GM12878 (cell line): ENCODE measurements around the gene RPL7L1. TPM values are rescaled to one million over a fixed set of nuclear protein-coding genes. Genes with fewer than 3 reads are reported as not detected.

ENCODE experiments used
- ATAC-seq: fragments of 200-7000 bp; cut with Tn5 transposase; 3 replicates; pipeline ENCODE4 v1.9.1; 2020; ENCODE audit warnings: mild to moderate bottlenecking, moderate library complexity
- BruUV-seq: library from RNA; stranded (reverse); fragments of 400-500 nt; replicated peaks from 2 replicates; lab custom pipeline; 2021; lab: Mats Ljungman, UMichigan
- CTCF ChIA-PET: fragments of 300-600 bp; sonication (Branson Sonifier 250); formaldehyde crosslinking; extraction: SDS; loops from one replicate; lab custom pipeline; 2021; ENCODE audit warnings: inconsistent platforms; lab: Yijun Ruan, JAX
- POLR2A ChIA-PET: fragments of 350-600 bp; formaldehyde crosslinking; extraction: SDS; loops from one replicate; lab custom pipeline; 2021; ENCODE audit warnings: inconsistent platforms; lab: Charles Lee
- RAD21 ChIA-PET: fragments of 300-600 bp; sonication (Branson Sonifier 250); formaldehyde crosslinking; loops from one replicate; lab custom pipeline; 2023; ENCODE audit warnings: antibody characterized with exemption; ENCODE audit not compliant: unreplicated experiment; lab: Charles Lee
- SMC1A ChIA-PET: fragments of 300-600 bp; sonication (Branson Sonifier 250); formaldehyde crosslinking; loops from one replicate; lab custom pipeline; 2023; ENCODE audit not compliant: unreplicated experiment, uncharacterized antibody; lab: Charles Lee
- DNase-seq: peaks from one replicate; pipeline ENCODE4 v3.0.0-alpha.2; 2011; ENCODE audit warnings: low read depth, low spot score
- FAIRE-seq: peaks from 3 replicates; lab custom pipeline; 2011; peaks lifted over from hg19 to GRCh38; lab: Jason Lieb, UNC
- H2AFZ ChIP-seq: 2 replicates; pipeline ENCODE4 v1.6.0; 2011; ENCODE audit warnings: low read depth, low read length, control low read depth; ENCODE audit not compliant: control insufficient read depth
- H3K27ac ChIP-seq: 2 replicates; pipeline ENCODE4 v1.5.1; 2011; ENCODE audit warnings: control low read depth; ENCODE audit not compliant: control insufficient read depth, insufficient read depth
- H3K27me3 ChIP-seq, 2 experiments: replicated peaks in 1 of 2; 2 replicates each; pipeline versions ENCODE4 v1.6.0 to v1.6.1; 2011; ENCODE audit warnings: low read length in 1 of 2; ENCODE audit not compliant: control insufficient read depth in 2 of 2, insufficient read depth in 2 of 2
- H3K36me3 ChIP-seq, 2 experiments: 2 replicates each; pipeline ENCODE4 v1.5.1; 2011; ENCODE audit warnings: low read length in 1 of 2; ENCODE audit not compliant: control insufficient read depth in 2 of 2, insufficient read depth in 2 of 2
- H3K4me1 ChIP-seq: 2 replicates; pipeline ENCODE4 v1.6.1; 2011; ENCODE audit warnings: mild to moderate bottlenecking, low read length, moderate library complexity, mixed read lengths; ENCODE audit not compliant: control insufficient read depth, insufficient read depth
- H3K4me2 ChIP-seq: 2 replicates; pipeline ENCODE4 v1.6.0; 2011; ENCODE audit warnings: control low read depth; ENCODE audit not compliant: control insufficient read depth, insufficient read depth
- H3K4me3 ChIP-seq: fragments of 200-600 bp; sonication (generic); 2 replicates; pipeline ENCODE4 v1.5.1; 2016
- H3K79me2 ChIP-seq: 2 replicates; pipeline ENCODE4 v1.6.0; 2011; ENCODE audit warnings: low read length; ENCODE audit not compliant: control insufficient read depth, insufficient read depth
- H3K9ac ChIP-seq: 2 replicates; pipeline ENCODE4 v1.8.0; 2011; ENCODE audit warnings: low read length, control low read depth, mixed read lengths; ENCODE audit not compliant: control insufficient read depth, insufficient read depth
- H3K9me3 ChIP-seq: replicated peaks from 3 replicates; pipeline ENCODE4 v1.5.1; 2011; ENCODE audit warnings: mild to moderate bottlenecking, low read length; ENCODE audit not compliant: control insufficient read depth, insufficient read depth
- H4K20me1 ChIP-seq: 2 replicates; pipeline ENCODE4 v1.6.0; 2011; ENCODE audit not compliant: control insufficient read depth, insufficient read depth
- HDGF ChIP-seq: fragments of 450-650 bp; IDR thresholded peaks from 2 replicates; pipeline ENCODE4 v1.6.1; 2016; ENCODE audit warnings: antibody characterized with exemption
- MYB ChIP-seq: fragments of 150-350 bp; IDR thresholded peaks from 2 replicates; pipeline ENCODE4 v1.6.1; 2014; ENCODE audit warnings: mild to moderate bottlenecking, low read depth, low read length, borderline replicate concordance
- YY1 ChIP-seq: IDR thresholded peaks from 2 replicates; pipeline ENCODE4 v1.6.1; 2011; ENCODE audit warnings: low read depth, mild to moderate bottlenecking, low read length
- ZSCAN29 ChIP-seq: fragments of 450-650 bp; IDR thresholded peaks from 2 replicates; pipeline ENCODE4 v1.6.1; 2017; ENCODE audit warnings: mild to moderate bottlenecking, moderate library complexity
- WGBS: methylation state at CpG from one replicate; pipeline ENCODE4 v1.1.6; 2016; ENCODE audit warnings: low lambda C conversion rate; ENCODE audit not compliant: insufficient replicate concordance, insufficient coverage; ENCODE audit errors: missing lambda C conversion rate; 5-methylcytosine and 5-hydroxymethylcytosine counted together
- in situ Hi-C: fragments of 300-500 bp; cut with MboI; formaldehyde crosslinking; loops from 9 replicates; pipeline ENCODE4 v1.14.3; 2018; ENCODE audit warnings: mixed read lengths
- intact Hi-C: fragments of 100-400 bp; cut with micrococcal nuclease; formaldehyde crosslinking; loops from one replicate; pipeline ENCODE4 v1.14.2; 2022; ENCODE audit not compliant: unreplicated experiment
- polyA plus RNA-seq, 11 experiments: library from polyadenylated mRNA; depleted of rRNA in 4 of 11; unstranded in 6 of 11; stranded (reverse) in 5 of 11; fragments of >200 nt; fragmentation: Nextera tagmentation in 4 of 11; fragmentation: Illumina TruSeq in 1 of 11; extraction: Ambion mirVana in 4 of 11; extraction: Trizol in 1 of 11; gene quantifications; 1 replicate in 1 of 11; 2 replicates in 10 of 11; pipeline versions ENCODE4 v1.2.1 to v1.2.3, GENCODE V29; 2011 to 2016; ENCODE audit warnings: inconsistent platforms in 2 of 11, missing spikeins in 2 of 11, low read depth in 1 of 11
- total RNA-seq, 4 experiments: library from RNA; depleted of rRNA in 3 of 4; stranded (reverse); fragments of >200 nt in 3 of 4; fragmentation: Illumina TruSeq in 1 of 4; extraction: Trizol in 1 of 4; gene quantifications; 2 replicates each; pipeline versions ENCODE4 v1.2.1 to v1.2.3, GENCODE V29; 2013 to 2021
- TF ChIP-seq, protein P1 (sequence below), 3 experiments: IDR thresholded peaks in 2 of 3; conservative IDR thresholded peaks in 1 of 3; 2 replicates each; pipeline ENCODE4 v1.5.1; 2011; ENCODE audit warnings: low read depth in 3 of 3, low read length in 3 of 3, mild to moderate bottlenecking in 3 of 3, control low read depth in 2 of 3, moderate library complexity in 2 of 3, inconsistent platforms in 1 of 3, mixed read lengths in 1 of 3; ENCODE audit not compliant: control insufficient read depth in 2 of 3, insufficient read depth in 1 of 3; ENCODE audit errors: extremely low read depth in 1 of 3
- TF ChIP-seq, protein P2 (sequence below): IDR thresholded peaks from 2 replicates; pipeline ENCODE4 v1.6.1; 2012; ENCODE audit warnings: low read depth, low read length, improper control_type of control experiment
- TF ChIP-seq, protein P3 (sequence below): fragments of 450-650 bp; formaldehyde crosslinking; IDR thresholded peaks from 2 replicates; pipeline ENCODE4 v1.4.0; 2020; ENCODE audit warnings: mild to moderate bottlenecking, moderate library complexity

RPL7L1 gene
- total and polyA plus RNA-seq, 10 of the 15 experiments (the other 5 are each of a cell fraction or from before 2014, with no cell fraction given): 54.1 to 154 (median 104) TPM

DNA sequence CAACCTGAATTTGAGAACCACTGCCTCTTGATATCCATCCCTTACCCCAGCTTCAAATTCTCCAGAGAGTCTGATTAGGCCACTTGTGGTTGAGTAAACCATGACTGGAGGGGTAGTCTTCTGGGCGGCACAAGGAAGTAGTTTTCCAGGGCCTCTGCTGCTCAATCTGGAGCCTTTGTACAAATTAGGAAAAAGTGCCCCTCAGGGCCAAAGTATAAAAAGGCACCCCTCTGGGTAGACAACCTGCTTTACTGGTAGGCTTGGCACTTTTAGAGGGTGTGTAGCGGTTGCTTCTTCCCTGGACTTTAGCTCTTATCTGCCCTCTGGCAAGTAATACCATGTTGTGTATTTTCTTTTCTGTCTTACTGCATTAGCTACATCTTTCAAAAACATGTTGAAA, 32.9 kb upstream of the RPL7L1 start:
- BruUV-seq: no TSS peak
- CTCF ChIA-PET: interaction anchor here (1.1 kb wide), 1 partner anchor 1071 kb away, joined by 3 read pairs; no protein-coding TSS in a partner anchor

DNA sequence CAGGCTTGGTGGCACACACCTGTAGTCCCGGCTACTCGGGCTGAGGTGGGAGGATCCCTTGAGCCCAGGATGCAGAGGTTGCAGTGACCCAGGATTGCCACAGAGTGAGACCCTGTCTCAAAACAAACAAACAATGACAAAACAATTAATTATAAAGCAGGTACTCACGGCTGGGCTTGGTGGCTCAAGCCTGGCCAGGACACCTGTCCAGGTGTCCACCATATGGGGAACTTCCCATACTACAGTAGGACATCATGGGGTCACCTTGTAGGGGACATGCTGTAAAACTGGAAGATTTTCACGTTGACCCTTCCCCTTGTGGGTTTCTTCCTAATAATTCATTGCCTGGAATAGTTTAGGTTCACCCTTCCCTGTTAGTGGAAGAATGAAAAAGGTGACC, 30.7 kb upstream of the RPL7L1 start:
- Histone ChIP-seq H3K4me2 (no peak overlapping the region), H3K36me3 (peaks cover 0 to 7% of the 10 kb centered on the region in 2 experiments; a peak in 2 of 4 replicates), H3K79me2 (no peaks in the 10 kb centered on the region), H3K4me3 (no peak overlapping the region), H3K27me3 (no peaks in the 10 kb centered on the region), H3K27ac (no peak overlapping the region), H2AFZ (no peak overlapping the region), H3K9me3 (no peaks in the 10 kb centered on the region), H3K4me1 (no peaks in the 10 kb centered on the region), H4K20me1 (no peaks in the 10 kb centered on the region), H3K9ac (no peak overlapping the region)
- 85% methylated on average over 4 of the region's 4 CpGs for WGBS
- RAD21 ChIA-PET: no interaction called here
- TF ChIP-seq, protein P1, sequence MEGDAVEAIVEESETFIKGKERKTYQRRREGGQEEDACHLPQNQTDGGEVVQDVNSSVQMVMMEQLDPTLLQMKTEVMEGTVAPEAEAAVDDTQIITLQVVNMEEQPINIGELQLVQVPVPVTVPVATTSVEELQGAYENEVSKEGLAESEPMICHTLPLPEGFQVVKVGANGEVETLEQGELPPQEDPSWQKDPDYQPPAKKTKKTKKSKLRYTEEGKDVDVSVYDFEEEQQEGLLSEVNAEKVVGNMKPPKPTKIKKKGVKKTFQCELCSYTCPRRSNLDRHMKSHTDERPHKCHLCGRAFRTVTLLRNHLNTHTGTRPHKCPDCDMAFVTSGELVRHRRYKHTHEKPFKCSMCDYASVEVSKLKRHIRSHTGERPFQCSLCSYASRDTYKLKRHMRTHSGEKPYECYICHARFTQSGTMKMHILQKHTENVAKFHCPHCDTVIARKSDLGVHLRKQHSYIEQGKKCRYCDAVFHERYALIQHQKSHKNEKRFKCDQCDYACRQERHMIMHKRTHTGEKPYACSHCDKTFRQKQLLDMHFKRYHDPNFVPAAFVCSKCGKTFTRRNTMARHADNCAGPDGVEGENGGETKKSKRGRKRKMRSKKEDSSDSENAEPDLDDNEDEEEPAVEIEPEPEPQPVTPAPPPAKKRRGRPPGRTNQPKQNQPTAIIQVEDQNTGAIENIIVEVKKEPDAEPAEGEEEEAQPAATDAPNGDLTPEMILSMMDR (IDR thresholded peaks at IDR 0.05 in 2 of 3, conservative IDR thresholded peaks at IDR 0.05 in 1 of 3; ENCODE audit: control insufficient read depth in 2 of 3, extremely low read depth in 1 of 3, insufficient read depth in 1 of 3, low read depth in 3 of 3, low read length in 3 of 3): no peak
- TF ChIP-seq, protein P2, sequence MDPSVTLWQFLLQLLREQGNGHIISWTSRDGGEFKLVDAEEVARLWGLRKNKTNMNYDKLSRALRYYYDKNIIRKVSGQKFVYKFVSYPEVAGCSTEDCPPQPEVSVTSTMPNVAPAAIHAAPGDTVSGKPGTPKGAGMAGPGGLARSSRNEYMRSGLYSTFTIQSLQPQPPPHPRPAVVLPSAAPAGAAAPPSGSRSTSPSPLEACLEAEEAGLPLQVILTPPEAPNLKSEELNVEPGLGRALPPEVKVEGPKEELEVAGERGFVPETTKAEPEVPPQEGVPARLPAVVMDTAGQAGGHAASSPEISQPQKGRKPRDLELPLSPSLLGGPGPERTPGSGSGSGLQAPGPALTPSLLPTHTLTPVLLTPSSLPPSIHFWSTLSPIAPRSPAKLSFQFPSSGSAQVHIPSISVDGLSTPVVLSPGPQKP: no peak
- TF ChIP-seq MYB (no peak), YY1 (no peak)
- TF ChIP-seq, protein P3, sequence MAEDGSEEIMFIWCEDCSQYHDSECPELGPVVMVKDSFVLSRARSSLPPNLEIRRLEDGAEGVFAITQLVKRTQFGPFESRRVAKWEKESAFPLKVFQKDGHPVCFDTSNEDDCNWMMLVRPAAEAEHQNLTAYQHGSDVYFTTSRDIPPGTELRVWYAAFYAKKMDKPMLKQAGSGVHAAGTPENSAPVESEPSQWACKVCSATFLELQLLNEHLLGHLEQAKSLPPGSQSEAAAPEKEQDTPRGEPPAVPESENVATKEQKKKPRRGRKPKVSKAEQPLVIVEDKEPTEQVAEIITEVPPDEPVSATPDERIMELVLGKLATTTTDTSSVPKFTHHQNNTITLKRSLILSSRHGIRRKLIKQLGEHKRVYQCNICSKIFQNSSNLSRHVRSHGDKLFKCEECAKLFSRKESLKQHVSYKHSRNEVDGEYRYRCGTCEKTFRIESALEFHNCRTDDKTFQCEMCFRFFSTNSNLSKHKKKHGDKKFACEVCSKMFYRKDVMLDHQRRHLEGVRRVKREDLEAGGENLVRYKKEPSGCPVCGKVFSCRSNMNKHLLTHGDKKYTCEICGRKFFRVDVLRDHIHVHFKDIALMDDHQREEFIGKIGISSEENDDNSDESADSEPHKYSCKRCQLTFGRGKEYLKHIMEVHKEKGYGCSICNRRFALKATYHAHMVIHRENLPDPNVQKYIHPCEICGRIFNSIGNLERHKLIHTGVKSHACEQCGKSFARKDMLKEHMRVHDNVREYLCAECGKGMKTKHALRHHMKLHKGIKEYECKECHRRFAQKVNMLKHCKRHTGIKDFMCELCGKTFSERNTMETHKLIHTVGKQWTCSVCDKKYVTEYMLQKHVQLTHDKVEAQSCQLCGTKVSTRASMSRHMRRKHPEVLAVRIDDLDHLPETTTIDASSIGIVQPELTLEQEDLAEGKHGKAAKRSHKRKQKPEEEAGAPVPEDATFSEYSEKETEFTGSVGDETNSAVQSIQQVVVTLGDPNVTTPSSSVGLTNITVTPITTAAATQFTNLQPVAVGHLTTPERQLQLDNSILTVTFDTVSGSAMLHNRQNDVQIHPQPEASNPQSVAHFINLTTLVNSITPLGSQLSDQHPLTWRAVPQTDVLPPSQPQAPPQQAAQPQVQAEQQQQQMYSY (CRISPR knock-in tag): no peak
- CTCF ChIA-PET: no interaction called here
- SMC1A ChIA-PET: no interaction called here
- intact Hi-C loops (no loop called here), in situ Hi-C loops (no loop called here)
- no peak for DNase-seq
- POLR2A ChIA-PET: no interaction called here
- no peak for ATAC-seq
- no TSS peak for BruUV-seq
- FAIRE-seq: no peak

More for the DNA sequence above, 32.9 kb upstream of the RPL7L1 start:
- H3K9me3 ChIP-seq: no peaks in the 10 kb centered on the region
- DNase-seq (no peak), FAIRE-seq (no peak), ATAC-seq (no peak)
- no peak overlapping the region for H3K9ac ChIP-seq
- no peaks in the 10 kb centered on the region for H4K20me1 ChIP-seq
- RAD21 ChIA-PET: no interaction called here
- in situ Hi-C loops (no loop called here), intact Hi-C loops (no loop called here)
- H3K4me2 ChIP-seq: no peak overlapping the region
- H3K4me1 ChIP-seq: no peaks in the 10 kb centered on the region
- peaks cover 0 to 2% of the 10 kb centered on the region in 2 experiments; a peak in 1 of 4 replicates for H3K36me3 ChIP-seq
- POLR2A ChIA-PET: no interaction called here
- TF ChIP-seq HDGF (no peak), ZSCAN29 (no peak)
- H2AFZ ChIP-seq: no peak overlapping the region
- no peak overlapping the region for H3K27ac ChIP-seq
- H3K79me2 ChIP-seq: no peaks in the 10 kb centered on the region
- 98% methylated on average over 2 of the region's 2 CpGs for WGBS
- H3K4me3 ChIP-seq: no peak overlapping the region
- SMC1A ChIA-PET: interaction anchor here (0.5 to 1.3 kb wide), 5 partner anchors 8 to 282 kb away, joined by 3 read pairs; no protein-coding TSS in a partner anchor
- H3K27me3 ChIP-seq: no peaks in the 10 kb centered on the region
